Heart left ventricle (tissue), 16 donors: Measurements from ENCODE around the gene GLTPD2. TPM values are rescaled to one million over a fixed set of nuclear protein-coding genes. Genes with fewer than 3 reads are reported as not detected.

Experiments
- ATAC-seq, 4 donors: fragments of 200-7000 bp; cut with Tn5 transposase; one replicate each; pipeline ENCODE4 v1.9.1; 2020 to 2022; ENCODE audit warnings: moderate library complexity in 4 of 4, mild to moderate bottlenecking in 3 of 4, moderate number of reproducible peaks in 1 of 4
- DNase-seq, 5 donors: peaks; one replicate each; pipeline ENCODE4 v3.0.0-alpha.2; 2020
- H3K27ac ChIP-seq, 12 donors: fragments of 200-600 bp; sonication (generic) in 4 of 12; one replicate each; pipeline versions ENCODE4 v1.5.0 to v1.8.0; 2016 to 2022; ENCODE audit warnings: mild to moderate bottlenecking in 2 of 12
- H3K27me3 ChIP-seq, 9 donors: fragments of 200-600 bp; sonication (generic) in 2 of 9; one replicate each; pipeline versions ENCODE4 v1.5.1 to v1.8.0; 2016 to 2022; ENCODE audit warnings: mild to moderate bottlenecking in 3 of 9
- H3K36me3 ChIP-seq, 9 donors: fragments of 200-600 bp; sonication (generic) in 2 of 9; one replicate each; pipeline versions ENCODE4 v1.5.0 to v1.8.0; 2018 to 2022; ENCODE audit warnings: mild to moderate bottlenecking in 2 of 9
- H3K4me1 ChIP-seq, 12 donors: fragments of 200-600 bp; sonication (generic) in 4 of 12; one replicate each; pipeline versions ENCODE4 v1.5.0 to v1.8.0; 2016 to 2022; ENCODE audit warnings: mild to moderate bottlenecking in 3 of 12
- H3K4me3 ChIP-seq, 12 donors: fragments of 200-600 bp; sonication (generic) in 4 of 12; one replicate each; pipeline versions ENCODE4 v1.5.0 to v1.8.0; 2017 to 2022; ENCODE audit warnings: mild to moderate bottlenecking in 9 of 12, moderate library complexity in 4 of 12
- H3K9me3 ChIP-seq, 12 donors: fragments of 200-600 bp; sonication (generic) in 4 of 12; one replicate each; pipeline versions ENCODE4 v1.5.0 to v1.8.0; 2016 to 2022; ENCODE audit warnings: mild to moderate bottlenecking in 1 of 12
- CTCF ChIP-seq, 12 donors: fragments of 200-600 bp; sonication (generic) in 4 of 12; IDR thresholded peaks; one replicate each; pipeline versions ENCODE4 v1.5.0 to v1.8.0; 2018 to 2022; ENCODE audit warnings: antibody characterized with exemption in 12 of 12, mild to moderate bottlenecking in 5 of 12
- POLR2A ChIP-seq, 2 donors: fragments of 450-650 bp; IDR thresholded peaks; one replicate each; pipeline ENCODE4 v1.6.1; 2017; ENCODE audit warnings: antibody characterized with exemption in 2 of 2, mild to moderate bottlenecking in 2 of 2, moderate library complexity in 2 of 2
- WGBS, 4 donors: extraction: QIAGEN DNeasy Blood & Tissue Kit in 2 of 4; methylation state at CpG; one replicate each; pipeline versions ENCODE4 v1.1.5 to v1.1.7; 2013 to 2018; 5-methylcytosine and 5-hydroxymethylcytosine counted together
- intact Hi-C, 10 donors: fragments of 100-400 bp; cut with DNase I; formaldehyde crosslinking; loops; one replicate each; pipeline versions ENCODE4 v1.11.1 to v1.14.2; 2022
- polyA plus RNA-seq, 2 donors: library from polyadenylated mRNA; stranded (reverse); fragments of 200-250 nt; gene quantifications; one replicate each; pipeline ENCODE4 v1.2.3, GENCODE V29; 2013
- total RNA-seq, 9 donors: library from RNA; depleted of rRNA in 2 of 9; stranded (reverse); fragments of >200 nt in 2 of 9; fragmentation: NEBNext Ultra II Directional in 3 of 9; extraction: Animal tissue kit (Norgen Biotek cat#: 25700) in 3 of 9; gene quantifications; one replicate each; pipeline versions ENCODE4 v1.1.0 to v1.2.4, GENCODE V29; 2016 to 2023
- donor health status: ischemic (EF 13 %, LVEDD 7.1; RV severe dilation, severe dysfunction).
- donor health status: healthy with polysubstance abuse.
- donor health status: DM: no; HTN: yes; CAD: no.
- donor health status: DM: no; HTN: no; CAD: no.
- donor health status: ischemic (EF 25% LVEDD 6.9; RV normal size, moderate dysfunction).
- donor health status: ischemic (EF 25% LVEDD 5.7; RV mildly dilated, moderate dysfunction).
- donor health status: healthy.
- donor health status: DM: yes; HTN: yes; CAD: no.
- donor health status: ischemic (EF 35%, LVEDD 5.7; RV mildly dilated, moderate dysfunction).
- donor health status: nonischemic (EF 11% LVEDD 7.7; RV severe dilation, severe dysfunction).
- donor health status: DM: yes; HTN: yes; CAD: no.
- donor health status: PGD.
- donor health status: ischemic (EF 29% LVEDD 5.4; RV normal size, mild dysfunction).
- donor health status: nonischemic (EF 23%, LVEDD 6.1; RV moderate dilation, normal function).

GLTPD2 gene
- total and polyA plus RNA-seq, 11 donors = not detected

- H3K9me3 ChIP-seq = no peaks in the 10 kb centered on the region
- intact Hi-C loops = loop anchor here in 4 of 10 donors (1.0 to 5.0 kb wide), 4 partner anchors 43 to 99 kb away; partner anchors contain the start of genes MED11 (in 1 of the 4) and MINK1 (in 1 of the 4)
- H3K27me3 ChIP-seq = peaks cover 0 to 9% (median 3%) of the 10 kb centered on the region in 9 donors
- no peak for DNase-seq
- peak overlapping the region; percentile 90 to 99 (median 96) for H3K27ac ChIP-seq
- peak overlapping the region; percentile 49 to 95 (median 72) for H3K4me3 ChIP-seq
- 37 to 62% (median 52%) methylated on average over 7 of the region's 7 CpGs for WGBS, 4 donors
- TF ChIP-seq CTCF (IDR thresholded peaks at IDR 0.05) (no peak), POLR2A (IDR thresholded peaks at IDR 0.05) (no peak)
- H3K36me3 ChIP-seq = no peaks in the 10 kb centered on the region
- no peak for ATAC-seq
- H3K4me1 ChIP-seq = peaks cover 0 to 45% (median 31%) of the 10 kb centered on the region in 12 donors
Observed at GRCh38 chr17:4790705-4791088, 1.9 kb downstream of the GLTPD2 start.

GRCh38 chr17:4795168-4795567, 6.4 kb downstream of the GLTPD2 start:
- Histone ChIP-seq H3K4me3 (peak overlapping the region in 2 of 12 donors; percentile 76 to 77), H3K27me3 (no peaks in the 10 kb centered on the region), H3K4me1 (peaks cover 0 to 21% (median 7%) of the 10 kb centered on the region in 12 donors), H3K27ac (peak overlapping the region in 5 of 12 donors; percentile 55 to 89 (median 83)), H3K9me3 (no peaks in the 10 kb centered on the region), H3K36me3 (peaks cover 0 to 26% (median 23%) of the 10 kb centered on the region in 9 donors)
- TF ChIP-seq CTCF (IDR thresholded peaks at IDR 0.05) (no peak), POLR2A (IDR thresholded peaks at IDR 0.05) (no peak)
- DNase-seq (no peak), ATAC-seq (no peak)
- intact Hi-C loops = loop anchor here in 2 of 10 donors (5.0 kb wide), 2 partner anchors 37 to 42 kb away; partner anchors contain the start of gene MINK1 (in 1 of the 2)
- WGBS, 4 donors = 97 to 100% (median 99%) methylated on average over 1 of the region's 1 CpG

GRCh38 chr17:4796552-4796920, 7.8 kb downstream of the GLTPD2 start:
- Histone ChIP-seq H3K36me3 (peaks cover 0 to 26% (median 23%) of the 10 kb centered on the region in 9 donors), H3K9me3 (no peaks in the 10 kb centered on the region), H3K4me3 (peak overlapping the region; percentile 38 to 99 (median 78)), H3K4me1 (peaks cover 0 to 16% (median 7%) of the 10 kb centered on the region in 12 donors), H3K27me3 (no peaks in the 10 kb centered on the region), H3K27ac (peak overlapping the region; percentile 3 to 89 (median 80))
- ATAC-seq = peak in 2 of 4 donors; percentile 36 to 66
- peak in 1 of 5 donors; percentile 57 for DNase-seq
- WGBS, 4 donors = 0 to 2% (median 1%) methylated on average over 7 of the region's 7 CpGs
- TF ChIP-seq CTCF (IDR thresholded peaks at IDR 0.05) (no peak), POLR2A (IDR thresholded peaks at IDR 0.05) (no peak)
- intact Hi-C loops = loop anchor here in 2 of 10 donors (5.0 kb wide), 2 partner anchors 36 to 41 kb away; partner anchors contain the start of gene MINK1 (in 1 of the 2)

GRCh38 chr17:4800462-4801196, 11.9 kb downstream of the GLTPD2 start:
- Histone ChIP-seq H3K27ac (no peak overlapping the region), H3K9me3 (no peaks in the 10 kb centered on the region), H3K4me3 (no peak overlapping the region), H3K27me3 (no peaks in the 10 kb centered on the region), H3K36me3 (peaks cover 0 to 26% (median 23%) of the 10 kb centered on the region in 9 donors), H3K4me1 (peaks cover 0 to 13% (median 7%) of the 10 kb centered on the region in 12 donors)
- 76 to 88% (median 87%) methylated on average over 10 of the region's 10 CpGs for WGBS, 4 donors
- DNase-seq (peak in 1 of 5 donors; percentile 14), ATAC-seq (no peak)
- intact Hi-C loops = no loop called here
- TF ChIP-seq CTCF (IDR thresholded peaks at IDR 0.05) = no peak
- TF ChIP-seq POLR2A (IDR thresholded peaks at IDR 0.05) = no peak
